ENCODE measurements around the gene SLIT3.
A peak's percentile ranks its signal among the peaks of the same experiment; 100 is the strongest.

SLIT3 gene

DNA sequence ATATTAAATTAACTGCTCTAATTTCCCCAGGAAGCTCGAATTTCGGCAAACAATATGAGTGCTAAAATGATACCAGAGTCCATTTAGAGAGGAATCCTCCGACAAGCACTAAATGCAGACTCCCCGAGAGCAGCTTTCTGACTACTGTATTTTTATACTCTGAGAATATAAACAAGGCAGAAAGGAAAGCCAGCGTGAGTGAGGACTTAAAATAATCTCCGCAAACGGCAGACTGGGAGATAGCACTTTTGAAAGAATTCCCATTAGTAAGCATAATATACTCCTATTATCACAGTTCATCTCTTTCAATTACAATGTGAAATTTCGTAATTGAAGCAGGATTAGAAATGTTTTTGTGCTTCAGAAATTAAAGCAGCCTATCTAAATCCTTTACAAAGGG lies 452.4 kb downstream of the SLIT3 start:
- TF ChIP-seq ZNF121 (tag by site-specific recombination; IDR thresholded peaks at IDR 0.05) (no peak), OSR2 (tag by site-specific recombination; IDR thresholded peaks at IDR 0.05) (peak; percentile 76), WT1 (tag by site-specific recombination; IDR thresholded peaks at IDR 0.05) (peak; percentile 59), ZNF423 (tag by site-specific recombination; IDR thresholded peaks at IDR 0.05) (no peak), ZSCAN16 (tag by site-specific recombination; IDR thresholded peaks at IDR 0.05) (no peak), HOXA7 (CRISPR knock-in tag; IDR thresholded peaks at IDR 0.05; ENCODE audit: borderline replicate concordance) (no peak), FEZF1 (tag by site-specific recombination; IDR thresholded peaks at IDR 0.05) (no peak), ZNF391 (tag by site-specific recombination; IDR thresholded peaks at IDR 0.05; ENCODE audit: borderline replicate concordance, low read depth) (no peak)
- TF ChIP-seq, protein P1, sequence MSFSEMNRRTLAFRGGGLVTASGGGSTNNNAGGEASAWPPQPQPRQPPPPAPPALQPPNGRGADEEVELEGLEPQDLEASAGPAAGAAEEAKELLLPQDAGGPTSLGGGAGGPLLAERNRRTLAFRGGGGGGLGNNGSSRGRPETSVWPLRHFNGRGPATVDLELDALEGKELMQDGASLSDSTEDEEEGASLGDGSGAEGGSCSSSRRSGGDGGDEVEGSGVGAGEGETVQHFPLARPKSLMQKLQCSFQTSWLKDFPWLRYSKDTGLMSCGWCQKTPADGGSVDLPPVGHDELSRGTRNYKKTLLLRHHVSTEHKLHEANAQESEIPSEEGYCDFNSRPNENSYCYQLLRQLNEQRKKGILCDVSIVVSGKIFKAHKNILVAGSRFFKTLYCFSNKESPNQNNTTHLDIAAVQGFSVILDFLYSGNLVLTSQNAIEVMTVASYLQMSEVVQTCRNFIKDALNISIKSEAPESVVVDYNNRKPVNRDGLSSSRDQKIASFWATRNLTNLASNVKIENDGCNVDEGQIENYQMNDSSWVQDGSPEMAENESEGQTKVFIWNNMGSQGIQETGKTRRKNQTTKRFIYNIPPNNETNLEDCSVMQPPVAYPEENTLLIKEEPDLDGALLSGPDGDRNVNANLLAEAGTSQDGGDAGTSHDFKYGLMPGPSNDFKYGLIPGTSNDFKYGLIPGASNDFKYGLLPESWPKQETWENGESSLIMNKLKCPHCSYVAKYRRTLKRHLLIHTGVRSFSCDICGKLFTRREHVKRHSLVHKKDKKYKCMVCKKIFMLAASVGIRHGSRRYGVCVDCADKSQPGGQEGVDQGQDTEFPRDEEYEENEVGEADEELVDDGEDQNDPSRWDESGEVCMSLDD (tag by site-specific recombination; IDR thresholded peaks at IDR 0.05), result no peak
- no peak overlapping the region for H3K27ac ChIP-seq (ENCODE audit: extremely low read depth, low read depth, low read length)
- ChIA-PET CTCF (no interaction called here), POLR2A (no interaction called here)
- no peaks in the 10 kb centered on the region for H3K36me3 ChIP-seq (ENCODE audit: control insufficient read depth in 2 of 2, insufficient read depth in 1 of 2, low read length in 2 of 2)
- H3K4me3 ChIP-seq (ENCODE audit: low read depth, low read length), result no peak overlapping the region
- peaks cover 25% of the 10 kb centered on the region for H3K4me1 ChIP-seq (ENCODE audit: control insufficient read depth, insufficient read depth, low read length)
- H3K9me3 ChIP-seq (ENCODE audit: control insufficient read depth, insufficient read depth, low read depth, low read length), result no peaks in the 10 kb centered on the region

DNA sequence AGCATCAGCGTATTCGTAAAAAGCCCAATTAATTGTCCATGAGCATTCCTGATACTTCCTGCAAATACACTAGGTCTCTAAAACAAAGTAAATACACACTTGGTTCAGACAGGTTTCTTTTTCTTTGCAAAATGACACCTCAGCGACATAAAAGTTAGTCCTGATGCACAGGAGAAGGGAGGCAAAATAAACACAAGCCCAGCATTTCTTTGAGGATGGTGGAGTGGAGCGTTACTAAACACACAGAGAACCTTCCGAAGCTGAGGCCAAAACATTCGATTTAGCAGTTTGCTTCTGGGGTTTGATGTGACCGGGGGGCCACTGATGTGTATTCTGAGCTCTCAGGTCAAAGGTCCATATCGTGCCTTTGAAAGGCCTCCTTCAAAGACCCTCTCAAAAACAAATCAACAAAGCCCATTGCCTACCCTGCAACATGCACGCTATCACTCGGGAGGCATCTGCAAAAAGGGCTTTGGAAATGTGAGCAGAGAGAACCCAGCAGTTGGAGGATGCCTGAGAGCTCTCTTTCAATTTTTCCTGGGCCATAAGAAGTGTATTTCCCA lies 453.3 kb downstream of the SLIT3 start:
- no peak overlapping the region for H3K27ac ChIP-seq (ENCODE audit: extremely low read depth, low read depth, low read length)
- H3K4me3 ChIP-seq (ENCODE audit: low read depth, low read length), result no peak overlapping the region
- ChIA-PET POLR2A (no interaction called here), CTCF (interaction anchor here (0.5 kb wide), 1 partner anchor 79 kb away, joined by 3 read pairs; no protein-coding TSS in a partner anchor)
- no peaks in the 10 kb centered on the region for H3K36me3 ChIP-seq (ENCODE audit: control insufficient read depth in 2 of 2, insufficient read depth in 1 of 2, low read length in 2 of 2)
- H3K4me1 ChIP-seq (ENCODE audit: control insufficient read depth, insufficient read depth, low read length), result peaks cover 23% of the 10 kb centered on the region
- no peaks in the 10 kb centered on the region for H3K9me3 ChIP-seq (ENCODE audit: control insufficient read depth, insufficient read depth, low read depth, low read length)
- TF ChIP-seq ZNF626 (tag by site-specific recombination; IDR thresholded peaks at IDR 0.05) (no peak), ZFP3 (tag by site-specific recombination; IDR thresholded peaks at IDR 0.05; ENCODE audit: low read depth) (no peak), GFI1B (tag by site-specific recombination; IDR thresholded peaks at IDR 0.05) (no peak), ZNF555 (tag by site-specific recombination; conservative IDR thresholded peaks at IDR 0.05) (no peak), ZNF274 (IDR thresholded peaks at IDR 0.05; ENCODE audit: low read length) (no peak), ZNF274 (tag by site-specific recombination; IDR thresholded peaks at IDR 0.05; ENCODE audit: borderline replicate concordance) (no peak), ZNF785 (tag by site-specific recombination; IDR thresholded peaks at IDR 0.05) (no peak), ZNF214 (tag by site-specific recombination; IDR thresholded peaks at IDR 0.05; ENCODE audit: borderline replicate concordance) (no peak), ZFHX2 (tag by site-specific recombination; conservative IDR thresholded peaks at IDR 0.05) (no peak), TRIM28 (IDR thresholded peaks at IDR 0.05; ENCODE audit: borderline replicate concordance, low read length) (no peak), ZNF138 (tag by site-specific recombination; IDR thresholded peaks at IDR 0.05; ENCODE audit: borderline replicate concordance) (no peak), ZNF2 (tag by site-specific recombination; IDR thresholded peaks at IDR 0.05) (no peak), ZNF76 (tag by site-specific recombination; IDR thresholded peaks at IDR 0.05; ENCODE audit: borderline replicate concordance, low read depth) (no peak), ZNF48 (tag by site-specific recombination; IDR thresholded peaks at IDR 0.05) (no peak), ZNF114 (tag by site-specific recombination; IDR thresholded peaks at IDR 0.05) (no peak), ZNF837 (tag by site-specific recombination; IDR thresholded peaks at IDR 0.05) (no peak), ZNF658 (tag by site-specific recombination; IDR thresholded peaks at IDR 0.05) (no peak)
- TF ChIP-seq, protein P2, sequence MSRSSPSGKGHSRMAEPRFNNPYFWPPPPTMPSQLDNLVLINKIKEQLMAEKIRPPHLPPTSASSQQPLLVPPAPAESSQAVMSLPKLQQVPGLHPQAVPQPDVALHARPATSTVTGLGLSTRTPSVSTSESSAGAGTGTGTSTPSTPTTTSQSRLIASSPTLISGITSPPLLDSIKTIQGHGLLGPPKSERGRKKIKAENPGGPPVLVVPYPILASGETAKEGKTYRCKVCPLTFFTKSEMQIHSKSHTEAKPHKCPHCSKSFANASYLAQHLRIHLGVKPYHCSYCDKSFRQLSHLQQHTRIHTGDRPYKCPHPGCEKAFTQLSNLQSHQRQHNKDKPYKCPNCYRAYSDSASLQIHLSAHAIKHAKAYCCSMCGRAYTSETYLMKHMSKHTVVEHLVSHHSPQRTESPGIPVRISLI (tag by site-specific recombination; IDR thresholded peaks at IDR 0.05), result no peak
- TF ChIP-seq, protein P3, sequence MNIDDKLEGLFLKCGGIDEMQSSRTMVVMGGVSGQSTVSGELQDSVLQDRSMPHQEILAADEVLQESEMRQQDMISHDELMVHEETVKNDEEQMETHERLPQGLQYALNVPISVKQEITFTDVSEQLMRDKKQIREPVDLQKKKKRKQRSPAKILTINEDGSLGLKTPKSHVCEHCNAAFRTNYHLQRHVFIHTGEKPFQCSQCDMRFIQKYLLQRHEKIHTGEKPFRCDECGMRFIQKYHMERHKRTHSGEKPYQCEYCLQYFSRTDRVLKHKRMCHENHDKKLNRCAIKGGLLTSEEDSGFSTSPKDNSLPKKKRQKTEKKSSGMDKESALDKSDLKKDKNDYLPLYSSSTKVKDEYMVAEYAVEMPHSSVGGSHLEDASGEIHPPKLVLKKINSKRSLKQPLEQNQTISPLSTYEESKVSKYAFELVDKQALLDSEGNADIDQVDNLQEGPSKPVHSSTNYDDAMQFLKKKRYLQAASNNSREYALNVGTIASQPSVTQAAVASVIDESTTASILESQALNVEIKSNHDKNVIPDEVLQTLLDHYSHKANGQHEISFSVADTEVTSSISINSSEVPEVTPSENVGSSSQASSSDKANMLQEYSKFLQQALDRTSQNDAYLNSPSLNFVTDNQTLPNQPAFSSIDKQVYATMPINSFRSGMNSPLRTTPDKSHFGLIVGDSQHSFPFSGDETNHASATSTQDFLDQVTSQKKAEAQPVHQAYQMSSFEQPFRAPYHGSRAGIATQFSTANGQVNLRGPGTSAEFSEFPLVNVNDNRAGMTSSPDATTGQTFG (tag by site-specific recombination; IDR thresholded peaks at IDR 0.05; ENCODE audit: borderline replicate concordance), result no peak
- TF ChIP-seq, protein P4, sequence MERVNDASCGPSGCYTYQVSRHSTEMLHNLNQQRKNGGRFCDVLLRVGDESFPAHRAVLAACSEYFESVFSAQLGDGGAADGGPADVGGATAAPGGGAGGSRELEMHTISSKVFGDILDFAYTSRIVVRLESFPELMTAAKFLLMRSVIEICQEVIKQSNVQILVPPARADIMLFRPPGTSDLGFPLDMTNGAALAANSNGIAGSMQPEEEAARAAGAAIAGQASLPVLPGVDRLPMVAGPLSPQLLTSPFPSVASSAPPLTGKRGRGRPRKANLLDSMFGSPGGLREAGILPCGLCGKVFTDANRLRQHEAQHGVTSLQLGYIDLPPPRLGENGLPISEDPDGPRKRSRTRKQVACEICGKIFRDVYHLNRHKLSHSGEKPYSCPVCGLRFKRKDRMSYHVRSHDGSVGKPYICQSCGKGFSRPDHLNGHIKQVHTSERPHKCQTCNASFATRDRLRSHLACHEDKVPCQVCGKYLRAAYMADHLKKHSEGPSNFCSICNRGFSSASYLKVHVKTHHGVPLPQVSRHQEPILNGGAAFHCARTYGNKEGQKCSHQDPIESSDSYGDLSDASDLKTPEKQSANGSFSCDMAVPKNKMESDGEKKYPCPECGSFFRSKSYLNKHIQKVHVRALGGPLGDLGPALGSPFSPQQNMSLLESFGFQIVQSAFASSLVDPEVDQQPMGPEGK (tag by site-specific recombination; IDR thresholded peaks at IDR 0.05), result no peak
